VCaP (cell line): Measurements from ENCODE around the gene VAMP2.

Experiments used
- H3K27ac ChIP-seq: fragments of 450-650 bp; 2 replicates; pipeline ENCODE4 v1.5.1; 2017
- TF ChIP-seq, protein P1 (sequence below): fragments of 450-650 bp; conservative IDR thresholded peaks from 2 replicates; pipeline ENCODE4 v1.5.1; 2017; ENCODE audit warnings: mild to moderate bottlenecking, moderate library complexity

Gene VAMP2

DNA sequence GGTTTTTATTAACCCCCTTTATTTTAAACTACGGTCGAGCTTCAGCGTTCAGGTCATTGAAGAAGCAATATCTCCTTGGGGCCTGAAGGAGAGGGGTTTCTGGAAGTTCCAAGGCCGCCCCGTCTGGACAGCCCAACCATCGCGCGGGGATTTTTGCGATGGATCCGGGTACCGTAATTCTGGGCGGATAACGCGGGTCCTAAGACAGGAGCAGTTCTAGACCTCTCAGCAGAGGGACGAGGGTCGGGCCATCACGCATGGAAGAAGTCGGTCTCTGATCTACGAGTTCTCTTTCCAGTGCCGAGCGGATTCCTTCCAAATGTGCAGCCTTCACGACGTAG is 23.7 kb upstream of the VAMP2 start:
- TF ChIP-seq, protein P1, sequence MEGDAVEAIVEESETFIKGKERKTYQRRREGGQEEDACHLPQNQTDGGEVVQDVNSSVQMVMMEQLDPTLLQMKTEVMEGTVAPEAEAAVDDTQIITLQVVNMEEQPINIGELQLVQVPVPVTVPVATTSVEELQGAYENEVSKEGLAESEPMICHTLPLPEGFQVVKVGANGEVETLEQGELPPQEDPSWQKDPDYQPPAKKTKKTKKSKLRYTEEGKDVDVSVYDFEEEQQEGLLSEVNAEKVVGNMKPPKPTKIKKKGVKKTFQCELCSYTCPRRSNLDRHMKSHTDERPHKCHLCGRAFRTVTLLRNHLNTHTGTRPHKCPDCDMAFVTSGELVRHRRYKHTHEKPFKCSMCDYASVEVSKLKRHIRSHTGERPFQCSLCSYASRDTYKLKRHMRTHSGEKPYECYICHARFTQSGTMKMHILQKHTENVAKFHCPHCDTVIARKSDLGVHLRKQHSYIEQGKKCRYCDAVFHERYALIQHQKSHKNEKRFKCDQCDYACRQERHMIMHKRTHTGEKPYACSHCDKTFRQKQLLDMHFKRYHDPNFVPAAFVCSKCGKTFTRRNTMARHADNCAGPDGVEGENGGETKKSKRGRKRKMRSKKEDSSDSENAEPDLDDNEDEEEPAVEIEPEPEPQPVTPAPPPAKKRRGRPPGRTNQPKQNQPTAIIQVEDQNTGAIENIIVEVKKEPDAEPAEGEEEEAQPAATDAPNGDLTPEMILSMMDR, result peak; percentile 22; the same call in 1 of the 2 replicates
- H3K27ac ChIP-seq, result peak overlapping the region; percentile 72

DNA sequence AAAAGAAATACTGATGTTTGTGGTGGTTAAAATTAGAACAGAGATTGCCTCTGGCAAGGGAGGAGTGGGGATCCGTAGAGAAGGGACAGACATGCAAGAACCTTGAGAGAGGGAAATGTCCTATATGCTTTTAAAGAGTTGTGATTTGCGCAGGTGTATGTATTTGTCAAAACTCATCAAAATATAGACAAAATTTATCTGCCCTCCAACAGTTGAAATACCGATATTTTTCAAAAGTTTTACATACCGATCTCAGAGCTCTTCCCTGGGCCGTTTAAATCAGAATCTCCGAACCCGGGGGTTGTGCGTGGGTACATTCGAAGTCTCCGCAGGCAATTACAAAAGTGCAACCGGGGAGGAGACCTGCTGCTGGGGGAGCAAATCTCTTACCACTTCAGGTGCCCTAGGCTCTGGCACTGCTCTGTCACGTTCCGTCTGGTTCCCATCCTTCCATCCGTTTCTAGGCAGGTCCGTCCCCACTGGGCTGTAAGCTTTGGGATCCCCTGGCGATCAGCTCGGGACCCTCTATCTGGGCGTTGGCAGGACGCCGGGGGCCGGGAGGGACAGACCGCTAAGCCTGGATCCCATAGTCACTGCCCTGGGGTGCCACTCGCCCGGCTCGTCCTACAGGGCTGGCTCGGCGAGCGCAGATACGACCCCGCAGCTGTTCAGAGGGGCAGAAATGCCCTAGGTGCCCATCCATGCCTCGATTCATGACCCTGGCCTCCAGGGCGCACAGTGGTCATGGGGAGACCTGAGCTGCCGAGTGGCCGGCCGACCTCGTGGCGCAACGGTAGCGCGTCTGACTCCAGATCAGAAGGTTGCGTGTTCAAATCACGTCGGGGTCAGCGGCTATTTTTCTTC is 23.1 kb upstream of the VAMP2 start:
- TF ChIP-seq, protein P1, result no peak
- peak overlapping the region; percentile 72 for H3K27ac ChIP-seq

DNA sequence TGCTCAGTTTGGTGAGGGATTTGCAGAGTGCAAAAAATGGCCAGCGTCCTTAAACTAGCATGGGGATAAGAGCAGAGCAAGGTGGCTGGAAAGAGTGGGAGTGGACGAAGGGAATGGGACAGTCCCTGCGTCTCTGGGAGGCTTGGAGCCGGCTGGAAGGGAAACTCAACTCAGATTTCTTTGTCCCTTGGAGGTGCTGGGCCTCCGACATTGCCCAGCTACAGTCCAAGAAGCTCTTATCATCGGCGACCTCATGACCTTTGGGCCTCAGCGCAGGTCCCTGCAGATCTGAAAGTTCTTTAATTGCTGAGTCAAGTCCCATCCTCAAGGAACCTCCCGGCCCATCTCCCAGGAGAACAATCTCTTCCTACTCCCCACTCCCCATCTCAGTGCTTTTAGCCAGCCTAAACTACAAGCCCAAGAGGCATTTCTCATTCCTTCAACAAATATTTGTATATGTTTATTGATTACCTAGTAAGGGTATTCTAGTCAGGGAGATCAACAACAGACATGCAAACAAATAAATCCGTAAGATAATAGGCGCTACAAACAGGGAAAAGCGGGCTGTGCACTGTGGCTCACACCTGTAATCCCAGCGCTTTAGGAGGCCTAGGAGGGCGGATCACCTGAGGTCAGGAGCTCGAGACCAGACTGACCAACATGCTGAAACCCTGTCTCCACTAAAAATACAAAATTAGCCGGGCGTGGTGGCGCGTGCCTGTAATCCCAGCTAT is 14.4 kb upstream of the VAMP2 start:
- TF ChIP-seq, protein P1, result no peak
- no peak overlapping the region for H3K27ac ChIP-seq

DNA sequence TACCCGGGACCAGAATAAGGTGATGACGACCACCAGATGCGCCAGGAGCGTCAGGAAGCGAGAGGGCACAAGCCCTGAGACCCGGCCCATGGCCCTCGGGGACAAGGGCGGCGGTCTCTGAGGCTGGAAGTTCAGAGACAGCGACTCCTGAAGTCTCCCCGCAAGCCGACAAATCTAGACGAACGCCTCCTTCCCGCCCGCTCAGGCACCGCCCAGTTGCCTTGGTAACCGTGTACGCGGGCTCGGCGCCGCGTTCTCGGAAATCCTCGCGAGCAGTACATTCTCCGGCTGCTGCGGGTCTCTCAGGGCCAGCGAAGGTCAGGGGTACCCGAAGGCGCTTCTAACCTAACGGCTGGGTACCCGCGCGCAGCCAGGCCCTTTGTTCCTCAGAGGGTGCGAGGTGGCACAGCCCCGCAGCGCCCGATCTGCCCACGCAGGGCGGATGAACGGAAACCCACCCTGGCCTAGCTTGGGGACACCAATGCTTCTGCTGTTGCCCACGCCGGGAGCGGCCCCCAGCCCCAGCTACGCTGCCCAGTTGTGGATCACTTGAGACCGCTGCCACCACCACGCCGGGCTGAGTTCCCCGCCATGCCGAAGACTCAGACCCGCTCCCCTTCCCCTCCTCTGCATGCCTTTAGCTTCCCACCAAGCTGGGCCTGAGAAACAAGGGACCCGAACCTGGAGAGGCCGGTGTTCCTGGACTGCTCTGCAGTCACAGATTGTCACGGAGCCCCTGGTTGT is 13.6 kb upstream of the VAMP2 start, which contains the start of gene TMEM107:
Gene TMEM107, minus strand, starts transcription at position 184 of the 744 bp plus-strand sequence. Its CDS starts 94 bp downstream, at position 90.
- TF ChIP-seq, protein P1, result no peak
- H3K27ac ChIP-seq, result peak within 1 kb of the TSS; percentile 24; the same call in 1 of the 2 replicates

DNA sequence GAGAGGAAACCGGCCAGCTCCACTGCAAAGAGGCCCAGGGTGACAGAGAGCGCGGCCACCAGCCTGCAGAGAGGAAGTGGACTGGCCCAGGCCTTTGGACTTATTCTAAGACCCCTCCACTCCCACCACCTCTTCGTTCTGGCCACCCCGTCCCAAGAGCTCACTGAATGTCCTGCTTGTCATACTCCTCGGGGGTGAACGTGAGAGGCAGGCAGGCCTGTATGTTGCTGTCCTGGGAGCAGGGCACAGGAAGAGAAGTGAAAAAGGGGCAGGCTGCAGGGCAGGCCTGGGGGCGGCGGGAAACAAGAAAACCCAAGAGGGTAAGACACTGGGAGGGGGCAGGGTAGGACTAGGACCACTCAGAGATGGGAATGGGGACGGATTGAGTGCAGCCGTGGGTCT is 13.0 kb upstream of the VAMP2 start:
- TF ChIP-seq, protein P1, result no peak
- H3K27ac ChIP-seq, result peak overlapping the region; percentile 24; the same call in 1 of the 2 replicates

DNA sequence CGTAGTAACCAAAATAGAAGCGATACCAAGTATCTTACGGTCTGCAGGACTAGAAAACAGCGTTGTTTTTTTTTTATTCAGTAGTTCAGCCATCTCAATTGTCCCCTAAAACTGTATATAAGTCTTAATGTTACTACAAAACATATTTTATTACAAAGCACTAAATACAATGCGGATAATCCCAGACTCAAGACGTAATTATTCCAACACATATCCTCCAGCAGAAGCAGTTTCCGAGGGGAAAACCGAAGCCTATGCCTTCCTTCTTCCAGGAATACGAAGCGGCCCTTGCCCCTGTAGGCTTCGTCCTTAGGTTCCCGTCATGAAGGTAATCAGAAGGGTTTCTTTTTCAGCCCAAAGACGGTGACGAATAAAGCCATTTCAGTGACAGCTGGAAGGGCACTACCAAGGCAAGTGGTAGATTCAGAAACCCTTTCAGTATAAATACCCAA is 11.1 kb upstream of the VAMP2 start:
- TF ChIP-seq, protein P1, result no peak
- peak overlapping the region; percentile 90 for H3K27ac ChIP-seq
